Osteoblast (primary cell): Measurements from ENCODE around the gene CA12. TPM values are rescaled to one million over a fixed set of nuclear protein-coding genes. Genes with fewer than 3 reads are reported as not detected.

Source experiments
- DNase-seq: peaks from one replicate; pipeline ENCODE4 v3.0.0; 2011; ENCODE audit warnings: low spot score, mixed read lengths; ENCODE audit not compliant: insufficient read length; ENCODE audit errors: missing footprints
- H2AFZ ChIP-seq: 2 replicates; pipeline ENCODE4 v1.6.0; 2011; ENCODE audit warnings: mild to moderate bottlenecking, low read length
- H3K27ac ChIP-seq: 2 replicates; pipeline ENCODE4 v1.5.1; 2011; ENCODE audit warnings: mild to moderate bottlenecking, low read depth, low read length, moderate library complexity
- H3K27me3 ChIP-seq: 2 replicates; pipeline ENCODE4 v1.6.0; 2012; ENCODE audit warnings: mild to moderate bottlenecking, control low read depth, inconsistent platforms, low read length, moderate library complexity; ENCODE audit not compliant: insufficient read depth
- H3K36me3 ChIP-seq: 2 replicates; pipeline ENCODE4 v1.5.1; 2011; ENCODE audit warnings: mild to moderate bottlenecking, low read length, control low read depth, moderate library complexity; ENCODE audit not compliant: insufficient read depth
- H3K4me1 ChIP-seq: 2 replicates; pipeline ENCODE4 v1.5.1; 2011; ENCODE audit warnings: mild to moderate bottlenecking, low read length, control low read depth, moderate library complexity; ENCODE audit not compliant: insufficient read depth
- H3K4me2 ChIP-seq: 2 replicates; pipeline ENCODE4 v1.6.0; 2011; ENCODE audit warnings: mild to moderate bottlenecking, low read length; ENCODE audit not compliant: insufficient read depth
- H3K4me3 ChIP-seq: fragments of 200-600 bp; sonication (generic); 3 replicates; pipeline ENCODE4 v1.5.1; 2012; ENCODE audit warnings: mild to moderate bottlenecking, low read length, inconsistent platforms; ENCODE audit not compliant: insufficient read depth
- H3K79me2 ChIP-seq: 2 replicates; pipeline ENCODE4 v1.6.0; 2012; ENCODE audit warnings: mild to moderate bottlenecking, low read length, control low read depth, inconsistent platforms; ENCODE audit not compliant: insufficient read depth
- H3K9me3 ChIP-seq: 2 replicates; pipeline ENCODE4 v1.5.1; 2011; ENCODE audit warnings: low read depth, low read length, control low read depth
- H4K20me1 ChIP-seq: 2 replicates; pipeline ENCODE4 v1.6.0; 2012; ENCODE audit warnings: mild to moderate bottlenecking, low read length, control low read depth; ENCODE audit not compliant: insufficient read depth
- total RNA-seq: library from RNA; depleted of rRNA; stranded (reverse); fragments of >200 nt; gene quantifications from 2 replicates; pipeline ENCODE4 v1.2.3, GENCODE V29; 2012
- TF ChIP-seq, protein P1 (sequence below): IDR thresholded peaks from 2 replicates; pipeline ENCODE4 v1.5.1; 2011; ENCODE audit warnings: mild to moderate bottlenecking, low read depth, low read length, moderate library complexity; ENCODE audit errors: extremely low read depth

CA12 gene
- total RNA-seq, 1 donor, result 107 TPM

DNA sequence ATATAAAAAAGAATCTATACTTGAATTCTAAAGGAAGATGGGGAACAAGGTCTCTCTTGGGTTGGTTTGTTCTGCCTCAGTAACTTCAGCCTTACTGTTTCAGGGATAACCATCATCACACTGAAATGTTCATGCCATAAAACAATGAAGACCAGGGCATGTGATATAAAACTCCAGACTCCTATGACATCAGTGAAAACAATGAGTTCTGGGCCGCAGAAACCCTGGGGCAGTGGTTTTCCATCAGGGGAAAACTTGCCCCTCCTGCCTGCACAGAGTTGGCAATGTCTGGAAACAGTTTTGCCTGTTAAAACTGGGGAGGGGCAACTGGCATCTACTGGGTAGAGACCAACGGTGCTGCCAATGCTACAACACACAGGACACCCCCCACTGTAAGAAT is 46.8 kb downstream of the CA12 start:
- no peak overlapping the region for H2AFZ ChIP-seq
- peaks cover 18% of the 10 kb centered on the region for H3K4me1 ChIP-seq
- H3K9me3 ChIP-seq, result no peaks in the 10 kb centered on the region
- H3K4me3 ChIP-seq, result no peak overlapping the region
- H3K4me2 ChIP-seq, result no peak overlapping the region
- TF ChIP-seq, protein P1, sequence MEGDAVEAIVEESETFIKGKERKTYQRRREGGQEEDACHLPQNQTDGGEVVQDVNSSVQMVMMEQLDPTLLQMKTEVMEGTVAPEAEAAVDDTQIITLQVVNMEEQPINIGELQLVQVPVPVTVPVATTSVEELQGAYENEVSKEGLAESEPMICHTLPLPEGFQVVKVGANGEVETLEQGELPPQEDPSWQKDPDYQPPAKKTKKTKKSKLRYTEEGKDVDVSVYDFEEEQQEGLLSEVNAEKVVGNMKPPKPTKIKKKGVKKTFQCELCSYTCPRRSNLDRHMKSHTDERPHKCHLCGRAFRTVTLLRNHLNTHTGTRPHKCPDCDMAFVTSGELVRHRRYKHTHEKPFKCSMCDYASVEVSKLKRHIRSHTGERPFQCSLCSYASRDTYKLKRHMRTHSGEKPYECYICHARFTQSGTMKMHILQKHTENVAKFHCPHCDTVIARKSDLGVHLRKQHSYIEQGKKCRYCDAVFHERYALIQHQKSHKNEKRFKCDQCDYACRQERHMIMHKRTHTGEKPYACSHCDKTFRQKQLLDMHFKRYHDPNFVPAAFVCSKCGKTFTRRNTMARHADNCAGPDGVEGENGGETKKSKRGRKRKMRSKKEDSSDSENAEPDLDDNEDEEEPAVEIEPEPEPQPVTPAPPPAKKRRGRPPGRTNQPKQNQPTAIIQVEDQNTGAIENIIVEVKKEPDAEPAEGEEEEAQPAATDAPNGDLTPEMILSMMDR, result no peak
- H3K36me3 ChIP-seq, result peaks cover 64% of the 10 kb centered on the region
- no peak overlapping the region for H3K27ac ChIP-seq
- no peak for DNase-seq
- H3K27me3 ChIP-seq, result no peaks in the 10 kb centered on the region
- no peaks in the 10 kb centered on the region for H3K79me2 ChIP-seq
- no peaks in the 10 kb centered on the region for H4K20me1 ChIP-seq

DNA sequence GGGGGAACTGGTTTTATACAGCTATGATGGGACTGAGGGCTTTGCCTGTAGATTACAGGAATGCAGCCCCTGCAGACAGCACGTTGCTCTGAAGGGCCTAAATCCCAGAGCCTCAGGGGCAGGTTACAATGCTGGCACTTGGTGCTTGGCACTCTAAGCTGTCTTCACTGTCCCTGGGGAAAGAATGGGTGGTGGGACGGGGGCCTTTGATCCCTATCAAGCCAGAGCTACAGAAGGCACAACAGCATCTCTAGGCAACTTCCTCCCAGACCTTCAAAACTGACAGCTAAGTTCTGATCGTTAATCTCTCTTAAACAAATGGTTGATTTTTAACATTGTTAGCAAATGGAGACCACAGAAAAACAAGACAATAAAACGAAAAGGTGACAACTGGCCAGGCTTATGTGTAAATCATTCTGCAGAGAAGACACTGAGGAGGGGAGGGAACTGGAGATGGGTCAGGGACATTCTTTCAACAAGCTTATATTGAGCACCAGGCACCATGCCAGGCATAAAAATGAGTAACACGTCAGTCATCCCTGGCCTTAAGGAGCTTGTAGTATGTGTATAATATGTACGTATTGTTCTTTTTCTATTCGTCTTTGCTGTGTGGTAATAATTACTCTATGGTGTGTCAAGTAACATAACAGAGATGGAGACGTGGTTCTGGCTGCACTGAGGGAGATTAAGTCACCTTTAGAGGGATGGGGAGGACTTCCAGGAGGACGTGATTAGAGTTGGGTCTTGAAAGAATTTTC is 49.1 kb downstream of the CA12 start:
- Histone ChIP-seq H3K9me3 (no peaks in the 10 kb centered on the region), H3K4me2 (peak overlapping the region; percentile 39), H3K27ac (peak overlapping the region; percentile 62), H3K4me1 (peaks cover 13% of the 10 kb centered on the region), H4K20me1 (no peaks in the 10 kb centered on the region), H3K36me3 (peaks cover 45% of the 10 kb centered on the region), H3K27me3 (no peaks in the 10 kb centered on the region), H3K4me3 (no peak overlapping the region), H2AFZ (no peak overlapping the region), H3K79me2 (no peaks in the 10 kb centered on the region)
- DNase-seq, result peak; percentile 93
- TF ChIP-seq, protein P1, result no peak

DNA sequence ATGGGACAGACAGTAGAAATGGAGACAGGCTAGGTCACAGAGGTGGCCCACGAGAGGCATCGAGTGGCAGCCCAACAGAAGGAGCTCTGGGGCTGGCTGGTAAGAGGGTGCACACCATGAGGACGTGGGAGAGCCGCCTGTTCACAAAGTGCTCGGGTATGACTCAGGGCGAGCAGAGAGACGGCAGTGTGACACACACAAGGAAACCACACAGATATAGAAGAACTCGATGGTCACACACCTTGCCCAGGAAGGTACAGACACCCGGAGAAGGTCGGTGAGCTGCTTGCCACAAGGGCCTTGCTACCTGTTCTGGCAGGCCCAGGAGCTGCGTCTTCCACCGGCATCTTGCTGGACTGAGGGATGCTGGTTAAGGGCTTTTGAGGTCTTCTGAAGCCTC is 50.2 kb downstream of the CA12 start:
- H3K36me3 ChIP-seq, result peaks cover 36% of the 10 kb centered on the region
- H2AFZ ChIP-seq, result no peak overlapping the region
- no peaks in the 10 kb centered on the region for H3K27me3 ChIP-seq
- H4K20me1 ChIP-seq, result no peaks in the 10 kb centered on the region
- H3K9me3 ChIP-seq, result no peaks in the 10 kb centered on the region
- H3K4me3 ChIP-seq, result no peak overlapping the region
- H3K4me2 ChIP-seq, result no peak overlapping the region
- TF ChIP-seq, protein P1, result no peak
- H3K27ac ChIP-seq, result no peak overlapping the region
- no peaks in the 10 kb centered on the region for H3K79me2 ChIP-seq
- H3K4me1 ChIP-seq, result peaks cover 13% of the 10 kb centered on the region
- DNase-seq, result no peak

DNA sequence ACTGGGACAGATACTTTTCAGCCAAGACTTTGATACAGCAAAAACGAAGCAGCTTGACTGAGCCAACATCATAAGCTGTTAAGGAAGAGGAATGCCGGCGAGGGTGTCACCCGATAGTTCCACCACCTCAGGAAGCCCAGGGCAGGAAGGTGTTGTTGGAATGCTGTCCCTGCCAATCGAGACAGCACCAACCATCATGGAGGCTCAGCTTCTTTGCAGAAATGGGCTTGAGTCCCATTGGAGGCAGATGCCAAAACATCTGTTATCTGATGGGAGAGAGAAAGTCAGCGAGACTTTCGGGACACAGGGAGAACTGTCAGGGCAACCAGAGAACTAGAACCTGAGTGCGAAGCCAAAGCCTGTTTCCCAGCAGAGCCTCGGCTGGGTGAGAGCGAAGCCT is 50.7 kb downstream of the CA12 start:
- TF ChIP-seq, protein P1, result no peak
- Histone ChIP-seq H3K4me1 (peaks cover 13% of the 10 kb centered on the region), H3K4me2 (no peak overlapping the region), H2AFZ (no peak overlapping the region), H3K9me3 (no peaks in the 10 kb centered on the region), H3K27ac (no peak overlapping the region), H3K36me3 (peaks cover 37% of the 10 kb centered on the region), H4K20me1 (no peaks in the 10 kb centered on the region), H3K4me3 (no peak overlapping the region), H3K27me3 (no peaks in the 10 kb centered on the region), H3K79me2 (no peaks in the 10 kb centered on the region)
- DNase-seq, result no peak
